Fibroblast of skin of abdomen (primary cell): ENCODE data around the gene SNAI3.

ENCODE experiments used
- DNase-seq: peaks from one replicate; pipeline ENCODE4 v3.0.0-alpha.2; 2013

SNAI3 gene

DNA sequence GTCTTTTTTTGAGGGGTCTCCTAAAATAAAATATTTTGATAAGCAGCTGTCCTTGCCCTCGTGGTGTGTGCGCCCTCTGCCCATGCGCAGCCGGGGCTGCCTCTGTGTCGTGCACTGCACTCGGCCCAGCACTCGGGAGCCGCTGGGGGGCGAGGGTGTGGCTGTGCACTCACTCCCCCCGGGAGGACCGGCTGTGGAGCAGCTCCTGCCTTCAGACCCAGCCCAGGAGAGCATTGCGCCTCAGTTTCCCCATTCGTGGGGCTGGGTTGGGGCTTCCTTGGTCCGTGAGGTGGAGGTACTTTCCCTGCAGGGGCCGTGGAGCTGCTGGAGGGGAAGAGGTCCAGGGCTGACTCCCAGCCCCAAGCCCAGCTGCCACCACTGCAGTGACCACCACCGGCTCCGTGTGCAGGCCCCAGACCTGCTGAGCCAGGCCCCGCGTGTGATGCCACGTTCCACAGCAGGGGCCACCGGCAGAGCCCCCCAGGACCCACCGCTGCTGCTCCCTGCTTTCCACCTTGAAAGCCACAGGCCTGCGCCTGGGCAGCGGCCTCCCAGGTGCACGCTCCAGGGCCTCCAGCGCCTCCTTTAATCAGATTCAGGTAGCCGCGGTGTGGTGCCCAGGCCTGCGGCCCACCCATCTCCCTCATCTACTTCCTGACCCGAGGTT is 54.3 kb downstream of the SNAI3 start:
- no peak for DNase-seq

DNA sequence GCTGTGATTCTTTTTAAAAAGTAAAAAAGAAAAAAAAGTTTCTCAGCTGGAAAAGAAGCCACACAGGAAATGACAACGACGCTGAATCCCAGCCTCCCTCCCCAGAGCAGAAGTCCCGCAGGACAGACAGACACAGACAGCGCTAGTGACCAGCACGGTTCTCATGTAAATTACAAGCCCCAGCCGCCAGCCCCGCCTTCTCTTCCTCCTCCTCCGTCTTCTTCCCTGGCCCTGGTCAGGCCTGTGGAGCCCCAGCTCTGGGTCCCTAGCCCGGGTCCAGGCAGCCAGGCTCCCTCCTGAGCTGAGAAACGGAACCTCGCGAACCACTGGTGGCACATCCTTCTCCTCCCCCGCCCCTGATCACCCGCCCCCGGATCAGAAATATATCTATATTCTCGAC is 54.9 kb downstream of the SNAI3 start:
- DNase-seq, result no peak

DNA sequence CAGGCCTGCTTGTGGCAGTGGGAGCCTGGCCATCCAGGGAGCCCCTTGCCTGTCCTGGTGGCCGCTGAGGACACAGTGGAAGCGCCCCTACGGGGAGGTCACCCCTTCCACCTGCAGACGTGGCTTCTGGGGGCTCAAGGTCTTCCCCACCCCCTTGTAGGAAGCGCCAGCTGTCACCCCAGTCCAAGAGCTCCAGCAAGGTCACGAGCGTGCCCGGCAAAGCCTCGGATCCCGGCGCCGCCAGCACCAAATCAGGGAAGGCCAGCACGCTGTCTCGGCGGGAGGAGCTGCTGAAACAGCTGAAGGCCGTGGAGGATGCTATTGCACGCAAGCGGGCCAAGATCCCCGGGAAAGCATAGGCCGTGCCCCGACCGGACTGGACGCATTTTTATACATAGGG is 55.4 kb downstream of the SNAI3 start:
- DNase-seq, result no peak

DNA sequence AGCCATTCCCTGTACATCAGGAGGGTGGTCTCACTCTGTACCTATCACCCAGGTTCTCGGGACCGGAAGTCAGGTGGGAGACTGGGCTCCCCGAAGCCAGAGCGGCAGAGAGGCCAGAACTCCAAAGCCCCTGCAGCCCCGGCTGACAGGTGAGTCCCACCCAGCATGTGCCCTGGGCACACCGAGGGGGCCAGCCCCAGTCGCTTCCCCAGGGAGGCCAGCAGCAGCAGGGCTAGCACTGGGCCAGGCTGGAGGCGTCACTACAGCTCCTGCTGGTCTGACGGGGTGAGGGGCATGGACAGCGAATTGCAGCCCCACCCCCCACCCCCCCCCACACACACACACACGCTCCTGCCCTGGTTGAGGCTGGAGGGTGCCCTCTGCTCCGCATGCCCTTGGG is 55.9 kb downstream of the SNAI3 start:
- no peak for DNase-seq

DNA sequence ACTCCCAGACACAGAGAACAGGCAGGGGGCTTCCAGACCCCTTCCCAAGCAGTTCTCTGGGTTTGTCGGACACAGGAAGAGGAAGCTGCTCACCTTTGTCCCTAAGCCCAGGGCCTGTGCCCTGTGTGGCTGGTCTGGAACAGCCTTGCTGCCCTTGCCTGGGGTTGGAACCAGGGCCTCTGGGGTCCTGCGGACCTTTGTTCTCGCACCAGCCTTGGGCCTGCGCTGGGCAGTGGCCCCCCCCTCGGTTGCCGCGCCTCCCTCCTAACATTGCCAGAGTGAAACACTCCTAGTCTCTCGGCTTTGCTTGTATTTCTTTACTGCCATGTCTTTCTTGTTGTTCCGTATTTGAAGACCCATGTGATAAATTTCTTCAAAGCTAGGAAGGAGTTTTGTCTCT is 56.5 kb downstream of the SNAI3 start:
- no peak for DNase-seq

DNA sequence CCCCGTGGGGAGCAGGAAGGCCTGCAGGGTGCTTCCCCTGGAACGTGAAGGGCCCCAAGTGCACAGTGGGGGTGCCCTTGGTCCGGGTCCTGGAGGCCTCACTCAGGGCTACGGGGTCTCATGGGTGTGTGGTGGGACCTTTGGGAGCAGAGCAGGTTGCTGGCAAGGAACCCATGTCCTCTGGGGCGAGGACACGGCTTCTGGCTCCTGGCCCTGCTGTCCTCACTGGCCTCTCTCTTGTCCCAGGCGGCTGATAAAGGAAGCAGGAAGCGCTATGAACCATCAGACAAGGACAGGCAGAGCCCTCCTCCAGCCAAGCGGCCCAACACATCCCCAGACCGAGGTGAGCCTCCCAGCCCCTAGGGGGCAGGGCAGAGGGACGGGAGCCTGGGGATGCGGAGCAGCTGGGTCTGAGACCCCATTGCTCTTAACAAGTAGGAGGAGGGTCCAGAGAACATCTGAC is 57.8 kb downstream of the SNAI3 start:
- peak; percentile 35 for DNase-seq
